ENCODE measurements around the gene PPY.
"Not testable (repeated sequence)": the region's sequence is repeated elsewhere in the genome, so short reads cannot be mapped to it uniquely, and the experiment has no call there.

Gene PPY

DNA sequence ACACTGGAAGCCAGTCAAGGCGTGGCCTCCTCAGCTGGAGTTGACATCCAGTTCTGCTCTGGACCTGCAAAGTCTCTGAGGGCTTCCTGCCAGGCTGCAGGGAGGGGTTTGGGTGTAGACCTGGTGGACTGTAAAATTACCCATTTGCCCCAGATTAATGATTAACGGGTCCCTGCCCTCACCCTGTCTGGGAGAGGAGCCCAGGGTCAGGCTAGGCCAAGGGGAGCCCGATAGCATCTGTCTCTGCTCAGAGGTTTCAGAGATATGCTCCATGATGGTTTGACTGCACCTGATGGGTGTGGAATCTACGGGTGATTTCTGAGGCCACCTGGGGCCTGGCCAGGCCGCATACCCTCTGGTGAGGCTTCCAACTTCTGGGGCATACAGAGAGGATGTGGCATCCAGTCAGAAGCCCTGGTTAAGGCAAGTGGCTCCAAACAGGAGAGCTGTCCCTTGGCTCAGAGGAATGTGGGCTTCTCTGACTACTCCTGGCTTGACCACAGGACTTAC is 11.2 kb downstream of the PPY start:
- peaks cover 6% of the 10 kb centered on the region for H3K4me1 ChIP-seq (ENCODE audit: control insufficient read depth, insufficient read depth, low read length)
- no peak overlapping the region for H3K9ac ChIP-seq (ENCODE audit: low read length in 2 of 2)
- no peaks in the 10 kb centered on the region for H3K36me3 ChIP-seq (ENCODE audit: control insufficient read depth in 2 of 2, insufficient read depth in 2 of 2, low read length in 2 of 2)
- no peak overlapping the region for H3K27ac ChIP-seq (ENCODE audit: low read length)
- H3K9me3 ChIP-seq (ENCODE audit: control insufficient read depth in 2 of 2, low read length in 2 of 2), result no peaks in the 10 kb centered on the region
- H3K27me3 ChIP-seq (ENCODE audit: control insufficient read depth in 1 of 2, insufficient read depth in 2 of 2, low read length in 2 of 2), result peaks cover 14 to 18% of the 10 kb centered on the region in 2 donors
- no peak overlapping the region for H3K4me3 ChIP-seq (ENCODE audit: low read length in 2 of 2)

DNA sequence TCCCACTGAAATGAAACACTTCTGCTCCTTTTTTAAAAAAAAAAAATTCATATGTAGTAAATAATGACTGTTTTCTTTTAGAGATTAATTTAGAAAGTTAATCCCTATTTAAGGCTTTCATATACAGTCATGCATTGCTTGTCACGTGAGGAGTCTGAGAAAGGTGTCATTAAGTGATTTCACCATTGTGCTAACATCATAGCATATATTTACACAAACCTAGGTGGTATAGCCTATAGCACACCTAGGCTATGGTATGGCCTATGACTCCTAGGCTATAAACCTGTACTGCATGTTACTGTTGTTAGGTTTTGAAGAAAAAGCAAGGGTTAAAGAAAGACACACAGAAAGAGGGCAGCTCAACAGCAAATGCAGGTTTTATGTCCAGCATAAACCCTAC is 13.7 kb downstream of the PPY start:
- peaks cover 6% of the 10 kb centered on the region for H3K4me1 ChIP-seq (ENCODE audit: control insufficient read depth, insufficient read depth, low read length)
- H3K27ac ChIP-seq (ENCODE audit: low read length), result no peak overlapping the region
- no peak overlapping the region for H3K9ac ChIP-seq (ENCODE audit: low read length in 2 of 2)
- H3K4me3 ChIP-seq (ENCODE audit: low read length in 2 of 2), result no peak overlapping the region
- no peaks in the 10 kb centered on the region for H3K9me3 ChIP-seq (ENCODE audit: control insufficient read depth in 2 of 2, low read length in 2 of 2)
- H3K27me3 ChIP-seq (ENCODE audit: control insufficient read depth in 1 of 2, insufficient read depth in 2 of 2, low read length in 2 of 2), result peaks cover 14 to 23% of the 10 kb centered on the region in 2 donors
- H3K36me3 ChIP-seq (ENCODE audit: control insufficient read depth in 2 of 2, insufficient read depth in 2 of 2, low read length in 2 of 2), result no peaks in the 10 kb centered on the region

DNA sequence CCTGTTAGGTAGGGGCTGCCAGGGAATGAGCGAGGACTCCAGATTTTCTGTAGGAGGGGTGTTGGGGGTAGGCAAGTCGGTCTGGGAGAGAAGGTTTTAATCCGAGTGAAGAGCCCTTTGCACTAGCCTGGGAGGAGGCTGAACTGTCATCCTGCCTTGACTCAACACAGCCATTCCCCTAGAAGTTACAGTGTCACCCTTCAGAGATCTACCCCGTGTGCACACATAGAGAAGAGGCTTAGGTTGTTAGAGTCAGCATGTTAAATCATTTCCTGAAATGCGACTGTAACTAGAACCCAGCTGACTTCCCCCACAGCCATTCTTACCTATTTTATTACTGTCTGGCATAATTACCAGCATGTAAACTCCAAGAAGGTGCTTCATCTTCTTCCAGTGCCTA is 14.3 kb downstream of the PPY start:
- peaks cover 14 to 21% of the 10 kb centered on the region in 2 donors for H3K27me3 ChIP-seq (ENCODE audit: control insufficient read depth in 1 of 2, insufficient read depth in 2 of 2, low read length in 2 of 2)
- H3K36me3 ChIP-seq (ENCODE audit: control insufficient read depth in 2 of 2, insufficient read depth in 2 of 2, low read length in 2 of 2); H3K4me1 ChIP-seq (ENCODE audit: control insufficient read depth, insufficient read depth, low read length); H3K27ac ChIP-seq (ENCODE audit: low read length); H3K9me3 ChIP-seq (ENCODE audit: control insufficient read depth in 2 of 2, low read length in 2 of 2); H3K9ac ChIP-seq (ENCODE audit: low read length in 2 of 2): not testable (repeated sequence)
- H3K4me3 ChIP-seq (ENCODE audit: low read length in 2 of 2), result peak overlapping the region in 1 of 2 donors; percentile 8

DNA sequence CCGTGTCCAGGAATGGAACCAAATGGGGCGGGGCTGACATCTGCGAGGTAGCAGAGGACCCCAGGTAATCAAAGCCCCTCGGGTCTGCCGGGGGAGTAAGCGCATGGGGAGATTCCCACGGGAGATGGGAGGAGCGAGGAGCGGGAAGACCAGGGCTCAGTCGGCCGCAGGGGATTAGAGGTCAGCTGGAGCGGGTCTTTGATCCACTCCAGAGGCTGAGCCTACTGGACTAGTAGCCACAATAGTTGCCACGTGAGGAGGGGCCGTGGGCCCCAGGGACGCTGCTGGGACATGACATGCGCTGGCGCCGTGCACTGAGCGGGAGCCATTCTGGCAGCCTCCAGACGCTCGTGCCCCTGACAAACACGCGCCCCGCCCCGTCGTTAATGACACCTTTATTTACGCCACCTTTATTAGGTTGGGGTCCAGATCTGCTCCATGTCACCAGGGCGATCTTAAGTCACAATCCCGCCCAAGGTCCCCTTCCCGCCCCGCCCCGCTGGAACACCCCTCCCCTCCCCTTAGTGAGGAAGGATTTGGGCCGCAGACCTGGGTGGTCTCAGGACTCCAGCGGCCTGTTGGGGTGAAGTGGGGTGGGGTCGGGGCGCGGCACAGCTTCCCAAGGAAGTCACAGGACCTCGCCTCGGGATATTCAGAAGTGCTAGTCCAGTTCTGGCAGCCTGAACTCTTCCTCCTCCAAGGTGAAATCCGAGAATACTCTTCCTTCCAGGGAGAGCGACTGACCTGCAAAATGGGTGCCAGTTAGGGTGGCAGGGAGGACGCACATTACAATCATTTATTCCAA is 15.0 kb downstream of the PPY start:
- Histone ChIP-seq H3K4me3 (ENCODE audit: low read length in 2 of 2) (peak overlapping the region; percentile 53 to 64), H3K27me3 (ENCODE audit: control insufficient read depth in 1 of 2, insufficient read depth in 2 of 2, low read length in 2 of 2) (peaks cover 14 to 19% of the 10 kb centered on the region in 2 donors), H3K36me3 (ENCODE audit: control insufficient read depth in 2 of 2, insufficient read depth in 2 of 2, low read length in 2 of 2) (no peaks in the 10 kb centered on the region)

DNA sequence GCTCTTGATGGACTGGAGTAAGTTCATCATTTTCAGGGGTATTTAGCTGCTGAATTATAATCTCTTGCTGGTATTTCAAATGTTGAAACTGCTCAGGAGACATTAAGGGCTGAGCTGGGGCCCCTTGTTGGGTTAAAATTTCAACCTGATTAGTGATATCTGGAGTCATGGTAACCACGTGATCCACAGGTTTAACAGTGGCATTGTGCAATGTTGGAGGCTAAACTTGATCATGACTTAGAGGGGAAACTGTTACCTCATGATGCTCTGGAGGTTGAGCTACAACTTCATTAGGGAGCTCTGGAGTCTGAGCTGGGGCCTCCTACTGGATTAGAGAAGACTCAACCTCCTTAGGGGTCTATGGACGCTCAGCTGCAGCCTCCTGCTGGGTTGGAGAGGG is 17.7 kb downstream of the PPY start:
- no peaks in the 10 kb centered on the region for H3K36me3 ChIP-seq (ENCODE audit: control insufficient read depth in 2 of 2, insufficient read depth in 2 of 2, low read length in 2 of 2)
- H3K9me3 ChIP-seq (ENCODE audit: control insufficient read depth in 2 of 2, low read length in 2 of 2), result no peaks in the 10 kb centered on the region
- H3K27ac ChIP-seq (ENCODE audit: low read length), result no peak overlapping the region
- H3K9ac ChIP-seq (ENCODE audit: low read length in 2 of 2), result no peak overlapping the region
- H3K4me3 ChIP-seq (ENCODE audit: low read length in 2 of 2), result no peak overlapping the region
- peaks cover 6% of the 10 kb centered on the region for H3K4me1 ChIP-seq (ENCODE audit: control insufficient read depth, insufficient read depth, low read length)
- peaks cover 14 to 16% of the 10 kb centered on the region in 2 donors for H3K27me3 ChIP-seq (ENCODE audit: control insufficient read depth in 1 of 2, insufficient read depth in 2 of 2, low read length in 2 of 2)

More for the DNA sequence above, 15.0 kb downstream of the PPY start:
- Histone ChIP-seq H3K4me1 (ENCODE audit: control insufficient read depth, insufficient read depth, low read length) (peaks cover 6% of the 10 kb centered on the region), H3K27ac (ENCODE audit: low read length) (no peak overlapping the region), H3K9me3 (ENCODE audit: control insufficient read depth in 2 of 2, low read length in 2 of 2) (no peaks in the 10 kb centered on the region), H3K9ac (ENCODE audit: low read length in 2 of 2) (peak overlapping the region in 1 of 2 donors; percentile 5)

DNA sequence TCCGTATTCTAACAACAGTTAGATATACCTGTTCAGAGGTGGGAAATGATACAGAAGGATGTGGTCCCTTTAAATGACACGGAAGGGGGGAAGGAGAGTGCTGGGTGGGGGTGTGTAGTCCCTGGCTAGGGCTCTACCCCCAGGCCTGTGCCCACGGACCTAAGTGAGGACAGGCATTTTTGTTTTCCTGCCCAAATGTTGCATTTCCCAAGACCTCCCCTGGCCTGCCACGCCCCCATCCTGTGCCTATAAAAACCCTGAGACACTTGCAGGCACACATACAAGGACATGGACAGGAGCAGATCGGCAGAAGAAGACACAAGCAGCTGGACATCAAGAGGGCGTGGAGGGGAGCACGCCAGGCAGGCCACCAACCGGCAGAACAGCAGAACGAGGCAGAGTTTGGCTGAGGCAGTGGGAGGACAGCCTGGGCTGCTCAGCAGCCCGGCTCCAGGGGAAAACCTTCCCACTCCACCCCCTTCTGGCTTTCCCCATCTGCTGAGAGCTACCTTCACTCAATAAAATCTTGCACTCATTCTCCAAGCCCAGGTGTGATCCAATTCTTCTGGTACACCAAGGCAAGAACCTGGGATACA is 21.7 kb downstream of the PPY start:
- Histone ChIP-seq H3K9me3 (ENCODE audit: control insufficient read depth in 2 of 2, low read length in 2 of 2) (no peaks in the 10 kb centered on the region), H3K9ac (ENCODE audit: low read length in 2 of 2) (no peak overlapping the region), H3K27me3 (ENCODE audit: control insufficient read depth in 1 of 2, insufficient read depth in 2 of 2, low read length in 2 of 2) (peaks cover 5 to 11% of the 10 kb centered on the region in 2 donors), H3K4me3 (ENCODE audit: low read length in 2 of 2) (no peak overlapping the region), H3K27ac (ENCODE audit: low read length) (no peak overlapping the region), H3K36me3 (ENCODE audit: control insufficient read depth in 2 of 2, insufficient read depth in 2 of 2, low read length in 2 of 2) (no peaks in the 10 kb centered on the region), H3K4me1 (ENCODE audit: control insufficient read depth, insufficient read depth, low read length) (peaks cover 2% of the 10 kb centered on the region)

DNA sequence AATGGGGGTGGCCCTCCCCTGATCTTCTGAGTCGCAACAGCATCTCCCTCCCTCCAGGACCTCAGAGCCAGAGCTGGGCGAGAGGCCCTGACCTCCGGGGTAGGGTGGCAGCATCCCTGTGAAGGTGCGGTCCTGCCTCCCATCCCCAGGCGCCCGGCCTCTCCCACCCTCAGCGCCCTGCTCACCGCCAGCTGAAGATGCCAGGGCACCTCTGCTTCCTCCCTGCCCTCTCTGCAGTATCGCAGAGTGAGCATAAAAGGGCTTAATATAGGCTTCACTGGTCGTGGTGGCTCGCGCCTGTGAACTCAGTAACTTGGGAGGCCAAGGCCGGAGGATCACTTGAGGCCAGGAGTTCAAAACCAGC is 24.3 kb downstream of the PPY start:
- H3K4me3 ChIP-seq (ENCODE audit: low read length in 2 of 2), result peak overlapping the region in 1 of 2 donors; percentile 58
- H3K9me3 ChIP-seq (ENCODE audit: control insufficient read depth in 2 of 2, low read length in 2 of 2), result no peaks in the 10 kb centered on the region
- no peak overlapping the region for H3K27ac ChIP-seq (ENCODE audit: low read length)
- H3K36me3 ChIP-seq (ENCODE audit: control insufficient read depth in 2 of 2, insufficient read depth in 2 of 2, low read length in 2 of 2), result no peaks in the 10 kb centered on the region
- peaks cover 5 to 14% of the 10 kb centered on the region in 2 donors for H3K27me3 ChIP-seq (ENCODE audit: control insufficient read depth in 1 of 2, insufficient read depth in 2 of 2, low read length in 2 of 2)
- H3K9ac ChIP-seq (ENCODE audit: low read length in 2 of 2), result no peak overlapping the region
- peaks cover 2% of the 10 kb centered on the region for H3K4me1 ChIP-seq (ENCODE audit: control insufficient read depth, insufficient read depth, low read length)

DNA sequence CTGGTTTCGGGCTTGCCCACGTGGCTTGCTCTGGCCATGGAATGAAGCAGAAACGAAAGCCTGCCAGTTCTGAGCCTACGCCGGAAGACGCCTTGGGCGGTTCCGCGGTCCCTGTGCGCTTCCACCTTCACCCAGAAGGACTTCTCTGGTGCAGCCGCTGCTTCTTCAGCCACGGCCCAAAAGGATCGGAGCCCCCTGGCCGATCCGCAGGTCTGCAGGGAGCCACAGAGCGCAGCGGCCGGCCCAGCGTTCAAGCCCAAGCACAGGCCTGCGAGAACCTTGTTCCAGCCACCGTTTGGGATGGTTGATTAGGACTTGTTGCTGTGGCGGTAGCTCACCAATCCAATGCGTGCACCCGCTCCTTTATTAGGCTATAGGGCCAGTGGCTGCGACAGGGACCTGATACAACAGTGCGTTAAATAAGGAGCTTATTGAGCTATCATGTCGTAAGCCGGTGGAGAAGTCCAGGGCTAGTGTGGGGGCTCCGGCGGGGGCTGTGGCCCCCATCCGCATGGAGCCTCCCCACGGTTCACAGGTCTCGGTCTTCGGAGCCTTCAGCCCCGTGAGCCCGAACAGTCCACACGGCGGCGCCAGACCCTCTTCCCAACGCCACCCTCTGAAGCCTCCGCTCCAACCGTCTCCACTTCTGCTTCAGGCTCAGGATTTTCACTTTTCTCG is 24.8 kb downstream of the PPY start:
- Histone ChIP-seq H3K27ac (ENCODE audit: low read length) (no peak overlapping the region), H3K27me3 (ENCODE audit: control insufficient read depth in 1 of 2, insufficient read depth in 2 of 2, low read length in 2 of 2) (peaks cover 8 to 14% of the 10 kb centered on the region in 2 donors), H3K4me3 (ENCODE audit: low read length in 2 of 2) (peak overlapping the region in 1 of 2 donors; percentile 58), H3K4me1 (ENCODE audit: control insufficient read depth, insufficient read depth, low read length) (peaks cover 2% of the 10 kb centered on the region), H3K9me3 (ENCODE audit: control insufficient read depth in 2 of 2, low read length in 2 of 2) (no peaks in the 10 kb centered on the region), H3K36me3 (ENCODE audit: control insufficient read depth in 2 of 2, insufficient read depth in 2 of 2, low read length in 2 of 2) (no peaks in the 10 kb centered on the region), H3K9ac (ENCODE audit: low read length in 2 of 2) (no peak overlapping the region)

DNA sequence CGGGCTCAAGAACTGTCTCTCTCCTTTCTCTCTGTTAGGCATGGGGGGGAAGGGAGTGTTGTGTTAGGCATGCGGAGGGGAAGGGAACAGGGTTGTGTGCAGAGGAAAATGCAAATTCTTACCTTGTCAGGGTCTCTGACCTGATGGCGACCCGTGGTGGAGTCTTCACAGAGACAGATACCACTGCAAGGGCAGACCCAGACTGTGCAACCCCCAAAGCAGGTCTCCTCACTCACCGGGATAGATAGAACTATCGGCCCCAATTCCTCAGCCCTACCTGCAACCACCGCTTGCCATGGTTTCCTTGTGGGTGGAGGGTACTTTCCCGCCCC is 25.3 kb downstream of the PPY start:
- Histone ChIP-seq H3K27me3 (ENCODE audit: control insufficient read depth in 1 of 2, insufficient read depth in 2 of 2, low read length in 2 of 2) (peaks cover 8 to 14% of the 10 kb centered on the region in 2 donors), H3K4me3 (ENCODE audit: low read length in 2 of 2) (peak overlapping the region in 1 of 2 donors; percentile 58), H3K9ac (ENCODE audit: low read length in 2 of 2) (no peak overlapping the region), H3K27ac (ENCODE audit: low read length) (no peak overlapping the region), H3K9me3 (ENCODE audit: control insufficient read depth in 2 of 2, low read length in 2 of 2) (no peaks in the 10 kb centered on the region), H3K4me1 (ENCODE audit: control insufficient read depth, insufficient read depth, low read length) (peaks cover 2% of the 10 kb centered on the region), H3K36me3 (ENCODE audit: control insufficient read depth in 2 of 2, insufficient read depth in 2 of 2, low read length in 2 of 2) (no peaks in the 10 kb centered on the region)

DNA sequence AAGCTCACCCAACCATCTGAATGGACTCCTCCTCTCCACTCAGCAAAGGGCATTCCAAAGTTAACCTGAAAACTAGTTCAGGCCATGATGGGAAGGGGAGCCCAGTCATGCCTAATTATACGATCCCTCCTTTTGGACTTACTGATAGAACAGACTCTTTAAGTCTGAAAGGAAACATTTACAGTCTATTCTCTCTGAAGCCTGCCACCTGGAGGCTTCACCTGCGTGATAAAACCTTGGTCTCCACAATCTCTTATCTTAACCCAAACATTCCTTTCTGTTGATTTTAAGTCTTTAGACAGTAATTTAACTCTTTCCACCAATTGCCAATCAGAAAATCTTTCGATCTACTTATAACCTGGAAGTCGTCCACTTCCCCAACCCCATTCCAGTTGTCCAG is 25.9 kb downstream of the PPY start:
- Histone ChIP-seq H3K27me3 (ENCODE audit: control insufficient read depth in 1 of 2, insufficient read depth in 2 of 2, low read length in 2 of 2) (peaks cover 8 to 14% of the 10 kb centered on the region in 2 donors), H3K4me3 (ENCODE audit: low read length in 2 of 2) (no peak overlapping the region), H3K27ac (ENCODE audit: low read length) (no peak overlapping the region), H3K9me3 (ENCODE audit: control insufficient read depth in 2 of 2, low read length in 2 of 2) (no peaks in the 10 kb centered on the region), H3K36me3 (ENCODE audit: control insufficient read depth in 2 of 2, insufficient read depth in 2 of 2, low read length in 2 of 2) (no peaks in the 10 kb centered on the region), H3K9ac (ENCODE audit: low read length in 2 of 2) (no peak overlapping the region), H3K4me1 (ENCODE audit: control insufficient read depth, insufficient read depth, low read length) (peaks cover 2% of the 10 kb centered on the region)

Measured in stomach smooth muscle (tissue), 2 donors.